Body of pancreas (tissue), 4 donors: ENCODE data around the gene RPTOR.

Experiments
- CTCF ChIP-seq, 7 experiments: fragments of 450-650 bp in 4 of 7; fragments of 200-600 bp in 3 of 7; sonication (generic) in 3 of 7; IDR thresholded peaks; one replicate each; pipeline ENCODE4 v1.5.1; 2016 to 2019; ENCODE audit warnings: antibody characterized with exemption in 7 of 7
- POLR2A ChIP-seq, 3 donors: fragments of 450-650 bp; IDR thresholded peaks; one replicate each; pipeline ENCODE4 v1.6.1; 2016; ENCODE audit warnings: antibody characterized with exemption in 3 of 3, mild to moderate bottlenecking in 2 of 3

- TF ChIP-seq POLR2A (IDR thresholded peaks at IDR 0.05) = no peak
- no peak for TF ChIP-seq CTCF (IDR thresholded peaks at IDR 0.05)
These were observed 454.3 kb downstream of the RPTOR start for GRCh38 chr17:80998748-80999535.
